Measurements from ENCODE around the gene SAG.

DNA sequence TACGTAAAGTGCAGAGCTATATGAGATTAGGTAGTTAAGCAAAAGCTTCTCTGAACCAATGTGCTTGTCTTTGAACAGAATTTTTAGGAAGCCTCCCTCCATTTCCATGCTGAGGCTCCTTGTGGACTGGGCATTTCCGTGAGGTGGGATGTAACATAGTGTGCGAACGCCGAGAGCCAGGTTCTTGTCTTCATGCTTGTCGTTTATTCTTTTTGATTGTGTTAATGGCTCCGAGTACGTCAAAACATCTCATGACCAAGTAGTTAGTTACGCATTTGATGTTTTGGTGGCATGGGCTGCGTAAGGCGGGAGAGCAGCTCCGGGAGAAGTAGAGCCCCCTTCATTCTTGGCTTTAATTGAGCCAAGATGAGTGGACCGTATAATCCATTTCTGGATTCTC, 79.6 kb downstream of the SAG start:
- TF ChIP-seq ZNF331 (CRISPR knock-in tag; IDR thresholded peaks at IDR 0.05; ENCODE audit: low read depth) (no peak), REST (IDR thresholded peaks at IDR 0.05; ENCODE audit: unreplicated experiment) (no peak), CTCF (conservative IDR thresholded peaks at IDR 0.05; ENCODE audit: low read depth in 2 of 2) (no peak), POLR2AphosphoS5 (IDR thresholded peaks at IDR 0.05; ENCODE audit: low read depth) (no peak), EZH2 (IDR thresholded peaks at IDR 0.05; ENCODE audit: low read depth, unreplicated experiment) (no peak), EZH2phosphoT487 (IDR thresholded peaks at IDR 0.05; ENCODE audit: unreplicated experiment) (no peak), ZNF114 (CRISPR knock-in tag; IDR thresholded peaks at IDR 0.05) (no peak), JUNB (IDR thresholded peaks at IDR 0.05; ENCODE audit: unreplicated experiment) (no peak), CREB1 (CRISPR knock-in tag; IDR thresholded peaks at IDR 0.05; ENCODE audit: low read depth) (no peak), ETS1 (IDR thresholded peaks at IDR 0.05) (no peak), ZNF462 (CRISPR knock-in tag; IDR thresholded peaks at IDR 0.05) (no peak), STAT1 (IDR thresholded peaks at IDR 0.05; ENCODE audit: unreplicated experiment) (no peak), NANOG (IDR thresholded peaks at IDR 0.05; ENCODE audit: borderline replicate concordance) (no peak)
